GM21526 (cell line): ENCODE results near the gene ZBTB20.

Experiments used
- ATAC-seq: cut with Tn5 transposase; IDR thresholded peaks from one replicate; pipeline ENCODE4 v1.9.1; 2021; ENCODE audit warnings: moderate library complexity; ENCODE audit not compliant: unreplicated experiment, low FRiP score

Gene ZBTB20

DNA sequence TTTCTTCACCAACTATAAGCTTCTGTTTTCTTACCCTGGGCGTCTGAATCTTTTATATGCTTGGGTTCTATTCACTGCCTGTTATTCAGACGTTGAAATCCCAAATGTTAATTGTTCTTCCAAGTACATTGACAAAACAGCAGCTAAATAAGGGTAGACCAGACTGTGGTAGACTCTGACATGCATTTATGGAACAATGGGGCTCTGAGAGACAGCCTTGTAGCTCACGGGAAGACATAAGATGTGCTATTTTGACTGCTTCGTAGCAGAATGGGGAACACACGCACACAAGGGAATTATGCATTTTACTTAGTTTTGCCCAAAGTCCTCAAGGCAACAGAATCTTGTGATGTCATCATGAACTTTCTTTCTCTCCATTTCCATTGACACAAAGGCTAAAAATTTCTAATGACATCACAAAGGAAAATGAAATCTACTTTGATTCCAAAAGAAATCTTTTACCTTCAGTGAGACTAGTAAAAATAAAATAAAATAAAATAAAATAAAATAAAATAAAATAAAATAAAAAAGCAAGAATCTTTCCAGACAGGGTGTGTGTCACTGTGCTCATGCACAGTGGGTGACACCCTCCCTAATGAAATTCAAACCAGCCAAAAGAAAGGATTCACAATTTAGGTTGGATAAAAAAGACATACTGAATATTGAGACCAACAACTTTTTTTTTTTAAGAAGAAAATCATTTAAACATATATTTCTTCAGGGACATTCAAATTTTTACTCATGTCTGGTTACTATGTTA, 346.6 kb downstream of the ZBTB20 start:
- no peak for ATAC-seq

GRCh38 chr3:114799816-114800215, 347.3 kb downstream of the ZBTB20 start:
- no peak for ATAC-seq

DNA sequence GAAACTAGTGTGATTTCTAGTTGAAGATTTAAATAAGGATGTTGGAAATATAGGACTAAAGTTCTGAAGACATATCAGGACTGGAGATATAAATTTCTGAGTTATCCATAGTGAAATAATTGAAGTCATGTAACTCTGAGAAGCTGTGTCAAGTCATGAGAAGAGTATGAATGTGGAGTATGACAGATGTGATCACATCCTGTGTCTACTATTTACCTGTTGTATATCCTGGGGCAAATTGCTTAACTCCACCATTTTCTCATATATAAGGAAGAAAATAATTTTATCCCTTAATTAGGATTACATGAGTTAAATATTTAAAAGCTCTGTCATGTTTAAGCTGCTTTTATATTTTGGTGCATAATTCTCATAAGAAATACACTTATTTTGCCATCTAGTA, 350.3 kb downstream of the ZBTB20 start:
- no peak for ATAC-seq

- ATAC-seq = no peak
Observed at GRCh38 chr3:114794894-114795630, 352.0 kb downstream of the ZBTB20 start.

DNA sequence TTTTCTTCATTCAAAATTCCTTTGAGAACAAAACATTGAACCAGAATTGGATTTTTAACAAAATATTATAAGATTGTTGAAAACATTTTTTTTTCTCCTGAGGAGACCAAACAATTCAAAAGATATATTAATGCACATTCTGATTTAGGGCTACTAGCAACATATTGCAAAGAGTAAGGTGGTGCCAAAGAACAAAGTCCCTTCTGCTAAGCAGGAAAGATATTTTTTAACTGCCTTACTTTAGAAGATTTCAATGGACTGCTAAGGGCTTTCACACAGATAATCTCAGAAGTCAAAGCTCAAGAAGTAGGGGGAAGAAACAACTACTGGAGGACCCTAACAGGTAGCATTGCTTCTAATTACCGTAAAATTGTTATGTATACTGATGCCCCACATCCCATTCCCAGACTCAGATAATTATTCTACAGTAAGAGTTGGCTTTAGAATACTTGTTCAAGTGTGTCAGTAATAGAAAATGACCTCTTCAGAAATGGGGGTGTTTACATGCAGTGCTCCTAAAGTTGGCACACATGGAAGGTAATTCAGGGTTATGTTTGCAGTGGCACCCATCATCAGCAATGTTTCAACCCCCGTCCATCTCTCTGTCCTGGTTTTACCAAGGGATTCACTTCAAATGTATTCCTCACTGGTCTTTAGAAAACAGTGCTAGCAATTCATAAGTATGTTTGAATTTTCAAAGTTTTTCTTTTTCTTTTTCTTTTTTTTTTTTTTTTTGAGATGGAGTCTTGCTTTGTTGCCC, 354.7 kb downstream of the ZBTB20 start:
- no peak for ATAC-seq

DNA sequence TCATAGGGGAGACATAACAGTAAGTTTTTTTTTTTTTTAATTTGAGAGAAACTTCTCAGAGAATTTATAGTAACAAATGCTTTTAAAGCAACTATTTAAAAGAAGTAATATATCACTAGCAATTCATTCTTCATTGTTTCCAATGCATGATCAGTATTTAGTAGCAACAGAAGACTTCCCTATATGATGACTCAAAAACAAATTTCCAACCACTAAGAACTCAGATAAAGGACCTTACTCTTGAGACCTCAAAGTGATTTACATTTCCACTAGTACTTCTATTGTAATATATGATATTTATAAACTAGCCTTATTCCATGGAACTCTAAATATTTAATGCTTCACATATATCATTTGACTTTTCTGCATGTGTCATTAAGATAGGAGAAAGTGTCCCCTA, 356.3 kb downstream of the ZBTB20 start:
- no peak for ATAC-seq

DNA sequence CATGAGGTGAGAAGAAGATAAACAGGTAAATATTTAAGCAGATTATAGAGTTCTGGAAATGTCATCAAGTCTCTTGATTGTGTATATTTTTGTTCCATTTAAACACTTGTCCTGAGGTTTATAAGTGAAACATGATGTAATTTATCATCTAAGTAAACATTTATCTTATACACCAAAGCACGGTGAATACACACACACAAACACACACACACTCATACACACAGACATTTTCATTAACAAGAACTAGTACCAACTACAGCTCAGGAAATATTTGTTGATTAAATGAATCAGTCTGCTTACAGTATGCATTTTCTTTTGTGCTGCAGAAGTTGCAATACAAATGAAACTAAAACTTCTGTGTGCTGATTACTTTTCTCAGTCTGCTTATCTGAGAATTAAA, 357.3 kb downstream of the ZBTB20 start:
- no peak for ATAC-seq

DNA sequence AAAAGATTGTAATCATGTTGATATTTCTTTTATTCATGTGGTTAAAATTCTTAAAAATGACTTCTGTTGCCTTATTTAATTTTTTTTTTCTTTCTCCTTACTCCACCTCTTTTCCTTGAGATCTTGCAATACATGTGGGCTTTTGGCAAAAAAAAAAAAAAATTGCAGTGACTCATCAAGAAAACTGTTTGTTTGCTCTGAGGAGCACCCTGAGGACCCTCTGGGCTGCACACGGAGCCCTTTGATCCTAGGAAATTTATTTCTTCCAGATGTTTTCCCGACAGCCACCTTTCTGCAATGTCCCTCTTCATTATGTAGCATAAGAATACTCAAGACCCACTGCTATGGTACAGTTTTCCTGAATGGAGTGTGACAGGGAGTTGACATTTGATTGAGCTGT, 371.7 kb downstream of the ZBTB20 start:
- ATAC-seq = no peak

GRCh38 chr3:114770874-114771273, 376.2 kb downstream of the ZBTB20 start:
- no peak for ATAC-seq

- ATAC-seq = no peak
Observed at GRCh38 chr3:114764056-114764492, 383.0 kb downstream of the ZBTB20 start.

DNA sequence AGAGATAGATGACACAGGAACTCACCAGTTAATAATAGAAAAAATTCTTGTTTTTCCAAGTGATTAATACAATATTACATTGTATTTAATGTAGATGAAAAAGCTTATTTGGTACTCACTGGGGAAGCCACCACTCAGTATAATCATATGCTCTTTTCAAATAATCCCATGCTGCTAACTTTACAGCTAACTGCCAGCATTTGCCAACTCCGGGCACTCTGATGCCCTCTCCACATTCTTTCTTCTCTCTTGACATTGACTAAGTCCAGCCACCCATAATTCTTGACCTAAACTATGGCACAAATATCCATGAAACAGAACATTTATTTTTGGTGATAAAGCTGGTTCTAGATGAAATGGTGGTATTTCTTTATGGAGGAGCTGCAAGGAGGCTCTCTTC, 384.9 kb downstream of the ZBTB20 start:
- no peak for ATAC-seq

DNA sequence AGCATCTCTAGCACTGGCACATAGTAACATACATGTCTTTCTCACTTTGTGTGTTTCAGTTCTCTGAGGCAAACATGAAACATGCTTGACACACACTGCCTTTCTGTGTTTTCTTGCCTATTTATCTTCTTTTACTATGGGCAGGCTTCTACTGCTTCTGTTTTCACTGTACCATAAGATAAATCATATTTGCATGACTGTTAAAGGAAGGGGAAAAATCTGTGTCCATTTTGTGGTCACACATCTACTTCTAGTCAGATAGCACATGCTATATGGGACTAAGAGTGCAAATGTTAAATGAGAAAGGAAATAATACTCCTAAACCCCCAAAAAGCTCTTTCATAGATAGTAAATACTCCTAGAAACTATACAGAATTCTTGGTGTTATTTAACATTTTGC, 386.4 kb downstream of the ZBTB20 start:
- ATAC-seq = no peak

- ATAC-seq = no peak
Observed at GRCh38 chr3:114758831-114759699, 388.0 kb downstream of the ZBTB20 start.

DNA sequence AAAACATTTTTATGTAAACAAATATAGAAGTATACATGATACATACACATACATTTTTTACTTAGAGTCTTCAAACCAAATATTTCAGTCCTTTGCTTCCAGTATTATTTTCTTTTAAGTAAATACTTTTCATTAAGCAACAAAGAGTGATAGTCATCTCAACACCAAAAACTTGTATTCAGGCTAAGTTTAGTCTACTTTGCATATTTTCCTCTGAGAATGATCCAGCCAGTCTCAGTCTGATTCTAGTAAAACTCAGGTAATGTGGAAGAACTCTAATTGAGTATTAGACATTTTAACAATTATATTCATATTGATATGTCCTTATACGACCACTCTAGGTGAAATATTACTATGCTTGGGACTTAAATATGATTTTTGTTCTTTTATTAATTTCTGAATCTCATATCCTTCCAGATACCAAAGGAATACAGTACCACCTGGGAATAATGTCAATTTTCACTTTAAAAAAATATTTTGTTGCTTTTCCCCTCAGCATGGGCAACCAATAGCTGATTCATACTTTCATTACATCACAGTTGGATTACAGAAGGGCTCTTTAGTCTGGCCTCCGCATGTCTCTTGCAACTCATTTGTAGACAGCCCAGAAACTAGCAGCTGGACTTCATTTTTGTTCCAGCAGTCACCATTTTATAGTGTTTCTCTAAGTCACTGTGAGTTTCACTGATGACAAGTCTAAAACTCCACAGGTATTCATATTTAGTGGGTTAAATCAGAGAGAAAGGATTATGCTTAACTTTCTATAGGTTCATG, 390.4 kb downstream of the ZBTB20 start:
- ATAC-seq = peak; percentile 85

GRCh38 chr3:114746502-114746901, 400.6 kb downstream of the ZBTB20 start:
- ATAC-seq = no peak

DNA sequence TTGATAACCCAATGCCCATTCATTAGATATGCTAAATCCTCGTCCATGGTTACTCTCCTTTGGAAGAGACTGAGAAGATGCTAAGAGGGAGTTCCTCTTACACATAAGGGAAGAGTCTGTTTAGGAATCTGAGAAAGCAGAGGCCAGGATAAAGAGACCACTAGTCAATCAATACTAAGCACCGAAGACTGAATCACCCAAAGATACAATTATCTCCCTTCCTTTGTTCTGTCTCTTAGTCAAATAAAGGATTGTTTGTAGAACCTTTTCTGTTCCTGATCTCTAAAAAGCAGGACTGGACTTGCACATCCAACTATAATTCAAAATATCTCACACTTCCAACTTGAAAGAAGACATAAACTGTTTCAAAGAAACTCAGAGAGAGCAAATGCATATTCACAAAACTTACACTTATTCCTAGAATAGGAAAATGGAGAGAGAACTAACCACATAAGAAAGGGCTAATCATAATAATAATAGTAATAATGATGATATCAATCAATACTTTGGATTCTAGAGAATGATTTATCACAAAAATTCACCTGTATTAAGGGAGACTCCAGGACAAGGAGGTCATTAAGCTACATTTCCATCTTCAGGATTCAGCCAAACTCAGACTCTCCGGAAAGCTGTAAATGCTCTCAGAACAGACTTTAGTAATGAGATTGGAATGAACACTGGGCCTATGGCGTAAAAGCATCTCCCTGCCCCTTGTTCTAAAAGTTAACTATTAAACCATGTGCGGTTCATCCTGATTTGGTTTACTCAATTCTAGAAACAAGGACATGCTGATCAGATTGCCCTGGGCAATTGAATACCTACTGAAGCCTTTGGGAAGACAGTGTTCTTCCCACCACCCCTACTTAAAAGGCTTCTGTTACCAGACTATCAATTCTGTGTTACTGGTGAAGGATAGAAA, 401.5 kb downstream of the ZBTB20 start:
- ATAC-seq = no peak

GRCh38 chr3:114743746-114744485, 403.2 kb downstream of the ZBTB20 start:
- no peak for ATAC-seq

GRCh38 chr3:114741066-114741465, 406.0 kb downstream of the ZBTB20 start:
- no peak for ATAC-seq
